ENCODE measurements around the gene SPRED1.

GRCh38 chr15:38308797-38309196, 56.2 kb downstream of the SPRED1 start:
- TF ChIP-seq CTCF (IDR thresholded peaks at IDR 0.05 in 4 of 5, conservative IDR thresholded peaks at IDR 0.05 in 1 of 5) (no peak), POLR2A (IDR thresholded peaks at IDR 0.05) (no peak)

All from gastrocnemius medialis (tissue), 4 donors.